GM19239 (cell line): ENCODE data around the gene CTDSP2.

Experiments used
- DNase-seq: peaks from one replicate; pipeline ENCODE4 v3.0.0; 2011; ENCODE audit warnings: low spot score; ENCODE audit not compliant: insufficient read length
- FAIRE-seq: peaks from 2 replicates; lab custom pipeline; 2011; peaks lifted over from hg19 to GRCh38; lab: Jason Lieb, UNC

The CTDSP2 gene

DNA sequence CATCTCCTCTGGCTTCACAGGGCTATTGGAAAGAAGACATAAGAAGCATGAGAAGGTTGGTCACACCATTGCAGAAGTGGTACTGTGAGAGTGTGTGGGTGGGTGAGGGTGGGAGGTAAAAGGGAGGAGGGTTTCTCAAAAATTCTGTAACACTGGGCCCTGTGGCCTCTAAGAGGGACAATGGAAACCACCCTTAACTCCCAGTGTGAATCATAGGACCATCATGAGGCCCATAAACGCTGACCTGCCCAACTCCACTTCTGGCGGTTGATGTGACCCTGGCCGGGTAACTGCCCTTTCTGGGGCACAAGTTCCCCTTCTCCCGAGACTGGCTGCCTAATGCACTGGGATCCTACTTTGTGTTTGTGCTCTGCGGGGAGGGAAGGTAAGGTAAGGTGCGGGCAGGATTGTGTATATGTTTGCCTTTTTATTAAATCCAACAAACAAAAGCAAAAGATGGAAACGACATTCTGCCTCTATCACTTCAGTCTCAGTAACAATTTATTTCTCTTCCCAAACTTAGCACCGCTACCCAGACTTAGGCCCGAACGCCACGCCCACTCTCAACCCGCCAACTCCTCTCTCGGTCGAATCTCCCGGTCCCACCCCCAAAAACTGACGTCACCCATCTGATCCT, 75.2 kb downstream of the CTDSP2 start:
- DNase-seq (peak; percentile 78), FAIRE-seq (no peak)

DNA sequence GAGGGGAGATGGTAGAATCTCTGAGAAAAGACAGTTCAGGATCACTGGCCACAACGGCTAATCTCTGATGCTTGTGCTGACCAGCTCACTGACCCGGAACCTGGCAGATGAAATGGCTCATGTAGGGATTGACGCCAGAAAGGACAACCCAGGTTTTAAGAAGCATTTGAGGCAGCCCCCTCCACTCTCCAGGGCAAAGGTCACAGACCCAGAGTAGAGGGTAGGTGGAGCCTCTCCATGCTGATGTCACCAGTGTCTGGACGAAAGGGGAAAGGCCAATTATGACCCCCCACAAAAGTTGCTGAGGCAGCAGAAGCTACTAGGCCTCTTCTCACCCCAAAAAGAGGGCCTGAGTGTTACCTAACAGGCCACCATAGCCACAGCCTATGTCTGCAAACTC, 75.8 kb downstream of the CTDSP2 start:
- FAIRE-seq (no peak), DNase-seq (no peak)
